ENCODE measurements around the gene STON2. TPM values are rescaled to one million over a fixed set of nuclear protein-coding genes. Genes with fewer than 3 reads are reported as not detected.
"Not testable (repeated sequence)": the region's sequence is repeated elsewhere in the genome, so short reads cannot be mapped to it uniquely, and the experiment has no call there.

The STON2 gene
- total RNA-seq, 1 donor from 2014 or later: 5.7 TPM

DNA sequence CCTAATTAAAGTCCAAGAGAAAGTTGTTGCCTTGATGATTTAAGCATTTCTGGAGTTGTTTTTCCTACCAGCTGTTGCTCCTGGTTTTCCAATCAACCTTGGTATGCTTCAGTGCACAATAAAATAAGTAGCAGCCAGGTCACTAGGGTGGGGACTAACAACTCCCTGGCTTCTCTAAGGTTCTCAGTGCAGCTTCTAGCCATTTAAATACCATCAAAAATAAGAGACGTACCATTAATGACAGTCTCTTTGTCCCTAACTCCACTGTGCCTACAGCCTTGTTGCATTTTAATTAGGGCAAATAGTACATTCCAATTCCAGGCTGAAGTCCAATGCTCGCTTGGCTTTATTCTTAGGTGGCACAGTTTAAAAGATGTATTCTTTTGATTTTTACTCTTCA is 11.8 kb downstream of the STON2 start:
- intact Hi-C loops (cut with DNase I): no loop called here
- no peak for DNase-seq (ENCODE audit: low spot score)

DNA sequence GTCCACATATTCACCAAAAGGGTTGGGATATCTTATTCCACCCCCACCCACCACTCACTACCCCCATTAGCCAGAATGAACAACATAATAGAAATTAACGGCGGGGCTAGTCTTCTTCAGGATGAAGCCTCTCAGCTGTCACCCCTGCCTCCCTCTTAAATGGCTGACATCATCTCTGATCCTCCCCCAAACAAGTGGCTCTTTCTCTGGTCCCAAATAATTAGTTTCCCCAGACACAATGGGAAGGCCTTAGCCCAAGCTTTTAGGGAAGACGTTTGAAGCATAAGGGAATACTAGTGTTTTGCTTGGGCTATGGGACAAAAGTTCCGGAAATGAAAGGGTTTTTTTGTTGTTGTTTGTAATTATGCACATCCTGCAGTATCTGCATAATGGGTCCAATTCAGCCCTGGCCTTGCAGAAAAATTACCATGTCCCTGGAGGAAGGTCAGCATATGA is 13.8 kb downstream of the STON2 start:
- intact Hi-C loops (cut with DNase I): no loop called here

DNA sequence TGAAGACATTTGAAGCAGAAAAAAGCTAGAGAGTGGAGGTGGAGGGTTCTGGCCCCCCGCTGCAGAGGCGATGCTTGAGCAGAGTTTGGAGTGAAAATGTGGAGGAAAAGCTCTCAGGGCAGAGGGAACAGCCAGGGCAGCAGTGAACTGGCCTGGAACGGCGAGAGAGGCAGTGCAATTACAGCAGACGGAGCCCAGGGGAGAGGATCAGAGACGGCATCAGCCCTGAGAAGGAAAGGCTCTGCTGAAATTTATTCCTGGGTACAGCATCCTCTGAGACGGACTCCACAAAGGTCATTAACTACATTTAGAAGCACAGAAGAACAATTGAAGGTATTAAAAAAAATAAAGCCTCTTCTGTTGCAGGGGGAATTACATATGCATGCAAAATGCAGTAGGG is 14.2 kb downstream of the STON2 start:
- DNase-seq (ENCODE audit: low spot score): no peak
- intact Hi-C loops (cut with DNase I): no loop called here

More for the DNA sequence above, 13.8 kb downstream of the STON2 start:
- no peak for DNase-seq (ENCODE audit: low spot score)

- DNase-seq (ENCODE audit: low spot score): no peak
- intact Hi-C loops (cut with DNase I): no loop called here
Observed at GRCh38 chr14:81385419-81385818, 14.7 kb downstream of the STON2 start.

DNA sequence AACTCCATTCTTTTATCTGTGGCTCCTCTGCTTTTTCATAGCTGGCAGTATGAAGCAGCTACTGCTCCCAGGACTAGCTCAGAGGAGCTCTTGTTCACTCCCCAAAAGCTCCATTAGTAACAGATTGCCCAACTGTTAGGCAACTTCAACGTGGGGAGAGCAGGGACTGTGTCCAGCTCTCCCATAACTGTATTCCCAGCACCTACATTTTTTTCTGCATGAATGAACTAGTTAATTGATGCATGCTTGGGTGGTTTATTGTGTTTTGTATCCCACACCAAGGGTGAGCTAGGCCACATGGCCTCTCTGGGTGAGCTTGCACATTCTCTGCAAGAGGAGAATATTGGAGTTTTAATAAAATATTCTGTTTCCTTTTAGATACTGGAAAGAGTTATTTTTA is 15.2 kb downstream of the STON2 start:
- intact Hi-C loops (cut with DNase I): no loop called here
- no peak for DNase-seq (ENCODE audit: low spot score)

- intact Hi-C loops (cut with DNase I): no loop called here
- no peak for DNase-seq (ENCODE audit: low spot score)
Observed at GRCh38 chr14:81382517-81383225, 17.5 kb downstream of the STON2 start.

DNA sequence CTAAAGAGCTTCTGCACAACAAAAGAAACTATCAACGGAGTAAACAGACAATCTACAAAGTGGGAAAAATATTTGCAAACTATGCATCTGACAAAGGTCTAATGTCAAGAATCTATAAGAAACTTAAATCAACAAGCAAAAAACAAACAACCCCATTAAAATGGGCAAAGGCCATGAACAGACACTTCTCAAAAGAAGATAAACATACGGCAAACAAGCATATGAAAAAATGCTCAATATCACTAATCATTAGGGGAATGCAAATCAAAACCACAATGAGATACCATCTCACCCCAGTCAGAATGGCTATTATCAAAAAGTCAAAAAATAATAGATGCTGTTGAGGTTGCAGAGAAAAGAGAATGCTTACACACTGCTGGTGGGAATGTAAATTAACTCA is 20.1 kb downstream of the STON2 start:
- DNase-seq (ENCODE audit: low spot score); intact Hi-C loops (cut with DNase I): not testable (repeated sequence)

GRCh38 chr14:81371802-81372201 is 28.3 kb downstream of the STON2 start:
- DNase-seq (ENCODE audit: low spot score): no peak
- intact Hi-C loops (cut with DNase I): no loop called here

DNA sequence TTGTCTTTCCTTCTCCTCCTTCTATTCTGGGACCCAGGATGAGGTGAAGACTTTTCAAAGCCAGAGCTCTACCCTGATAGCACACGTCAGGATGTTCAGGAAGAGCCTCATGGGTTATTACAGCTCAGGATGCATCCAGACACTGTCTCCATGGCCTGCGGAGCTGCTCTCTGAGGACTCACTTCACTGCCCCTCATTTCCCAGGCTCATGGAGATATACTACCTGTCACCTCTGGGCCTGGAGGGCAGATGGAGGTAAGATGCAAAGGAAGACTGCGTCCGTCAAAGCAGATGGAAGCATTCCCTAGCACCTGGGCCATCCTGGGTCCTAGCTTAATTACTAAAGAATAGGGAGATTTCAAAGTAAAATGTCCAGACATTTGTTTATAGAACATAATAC is 32.6 kb downstream of the STON2 start:
- intact Hi-C loops (cut with DNase I): no loop called here

GRCh38 chr14:81366884-81367283 is 33.2 kb downstream of the STON2 start:
- intact Hi-C loops (cut with DNase I): no loop called here
- no peak for DNase-seq (ENCODE audit: low spot score)

More for the DNA sequence above, 32.6 kb downstream of the STON2 start:
- no peak for DNase-seq (ENCODE audit: low spot score)

- no peak for DNase-seq (ENCODE audit: low spot score)
Observed at GRCh38 chr14:81366214-81366613, 33.9 kb downstream of the STON2 start.

DNA sequence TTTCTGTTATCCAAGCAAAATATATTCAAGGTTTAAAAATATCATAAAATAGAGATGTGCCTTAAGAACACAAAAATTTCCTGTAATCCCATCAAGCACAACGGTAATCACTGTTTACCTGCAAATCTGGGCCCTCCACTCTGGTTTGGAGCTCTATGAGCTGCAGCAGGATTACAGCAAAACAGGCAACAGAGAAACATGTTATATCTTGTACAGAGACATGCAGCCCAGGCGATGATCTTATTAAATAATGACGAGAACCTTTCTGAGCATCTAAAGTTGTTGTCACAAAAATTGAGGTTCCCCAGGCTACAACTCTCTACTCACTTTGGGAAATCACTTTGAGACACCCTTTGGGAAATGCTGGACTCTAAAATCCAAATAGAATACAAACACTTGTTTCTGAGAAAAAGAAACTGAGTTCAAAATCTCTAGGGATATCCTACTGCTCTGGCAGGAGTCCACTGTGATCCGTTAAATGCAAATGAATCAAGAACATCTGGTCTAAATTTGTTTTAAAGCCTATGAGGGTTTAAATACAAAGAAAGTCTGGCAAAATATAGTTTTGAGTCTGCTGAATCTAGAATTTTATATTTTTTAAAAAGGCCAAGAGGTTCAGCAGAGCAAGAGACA is 36.3 kb downstream of the STON2 start:
- no peak for DNase-seq (ENCODE audit: low spot score)
- intact Hi-C loops (cut with DNase I): no loop called here

More at GRCh38 chr14:81366214-81366613, 33.9 kb downstream of the STON2 start:
- intact Hi-C loops (cut with DNase I): no loop called here

GRCh38 chr14:81353691-81354323 is 46.3 kb downstream of the STON2 start:
- DNase-seq (ENCODE audit: low spot score): no peak
- intact Hi-C loops (cut with DNase I): no loop called here

DNA sequence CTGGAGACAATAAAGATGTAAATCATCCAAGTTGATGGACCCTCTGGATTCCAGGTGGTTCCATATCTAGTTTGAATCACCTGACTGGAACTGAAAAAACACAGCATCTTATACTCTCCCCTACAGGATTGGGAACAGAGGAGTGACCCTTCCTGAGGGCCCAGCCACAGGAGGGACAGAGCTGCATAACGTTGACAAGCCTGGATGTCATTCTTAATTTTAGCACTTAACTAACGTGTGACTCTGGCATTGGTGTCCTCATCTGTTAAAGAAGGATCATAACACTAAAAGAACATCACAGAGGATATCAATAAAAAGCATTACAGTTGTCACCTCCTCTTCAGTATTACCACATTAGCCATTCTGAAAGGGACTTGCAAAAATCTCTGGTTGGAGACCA is 47.7 kb downstream of the STON2 start:
- no peak for DNase-seq (ENCODE audit: low spot score)

DNA sequence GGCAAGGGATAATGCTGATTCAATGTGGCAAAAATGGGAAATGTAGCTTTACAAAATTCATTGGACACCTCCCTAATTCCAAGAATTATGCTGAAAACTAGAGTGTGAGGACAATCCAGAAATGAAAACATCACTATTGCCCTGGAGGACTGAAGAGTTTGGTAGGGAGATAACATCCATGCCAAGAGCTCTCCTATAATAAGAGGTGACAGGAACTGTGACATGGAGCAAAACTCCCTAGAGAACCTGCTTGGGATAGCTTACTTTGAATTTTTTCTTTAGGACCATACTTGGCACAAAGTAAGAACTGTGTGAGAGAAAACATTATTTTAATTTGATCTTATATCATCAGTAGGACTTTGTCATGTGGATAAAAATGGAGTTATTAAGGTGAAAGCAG is 48.9 kb downstream of the STON2 start:
- intact Hi-C loops (cut with DNase I): no loop called here
- DNase-seq (ENCODE audit: low spot score): no peak

More for the DNA sequence above, 47.7 kb downstream of the STON2 start:
- intact Hi-C loops (cut with DNase I): no loop called here

DNA sequence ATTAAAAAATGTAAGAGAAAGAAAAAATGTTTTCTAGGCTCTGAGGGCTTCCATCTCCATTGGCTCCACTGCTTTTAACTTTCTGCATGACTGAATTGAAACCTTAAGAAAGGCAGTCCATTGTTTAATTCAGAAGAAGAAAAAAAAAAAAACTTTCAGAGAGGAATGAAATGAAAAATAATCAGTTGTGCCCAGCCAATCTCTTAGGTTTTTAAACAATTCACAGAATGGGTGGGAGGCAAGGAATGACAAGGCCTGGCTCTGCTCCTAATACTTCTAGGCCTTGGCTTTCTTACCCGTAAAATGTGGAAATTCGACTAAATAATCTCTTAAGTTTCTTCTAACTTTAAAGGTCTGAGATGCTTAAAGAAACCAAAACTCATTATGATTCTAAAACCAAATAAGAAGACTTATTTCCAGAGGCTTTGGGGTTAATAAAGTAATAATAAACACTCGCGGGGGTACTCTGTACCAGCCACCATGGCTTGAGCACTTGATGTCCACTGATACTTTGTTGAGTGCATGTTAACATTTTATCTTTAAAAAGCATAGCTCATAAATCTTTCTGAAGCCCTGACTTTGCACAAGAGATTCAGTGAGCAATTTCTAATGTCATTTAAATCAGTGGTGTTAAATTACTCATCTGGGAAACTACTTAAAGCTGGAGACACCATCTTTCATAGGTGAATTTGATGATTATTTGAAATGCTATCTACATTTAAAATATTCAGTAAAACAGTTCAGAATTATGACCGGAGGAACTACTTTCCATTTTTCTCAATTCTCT is 49.6 kb downstream of the STON2 start:
- intact Hi-C loops (cut with DNase I): no loop called here
- no peak for DNase-seq (ENCODE audit: low spot score)

DNA sequence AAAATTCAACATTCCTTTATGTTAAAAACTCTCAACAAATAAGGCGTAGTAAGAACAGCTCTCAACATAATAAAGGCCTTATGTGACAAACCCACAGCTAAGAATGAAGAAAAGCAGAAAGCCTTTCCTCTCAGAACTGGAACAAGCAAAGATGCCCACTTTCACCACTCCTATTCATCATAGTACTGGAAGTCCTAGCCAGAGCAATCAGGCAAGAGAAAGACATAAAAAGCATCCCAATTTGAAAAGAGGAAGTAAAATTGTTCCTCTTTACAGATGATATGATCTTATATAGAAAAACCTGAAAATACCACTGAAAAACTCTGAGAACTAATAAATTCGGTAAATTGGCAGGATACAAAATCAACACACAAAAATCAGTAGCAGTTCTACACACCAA is 52.1 kb downstream of the STON2 start:
- no peak for DNase-seq (ENCODE audit: low spot score)
- intact Hi-C loops (cut with DNase I): no loop called here

- intact Hi-C loops (cut with DNase I): no loop called here
- DNase-seq (ENCODE audit: low spot score): no peak
Observed at GRCh38 chr14:81345781-81346180, 54.3 kb downstream of the STON2 start.

DNA sequence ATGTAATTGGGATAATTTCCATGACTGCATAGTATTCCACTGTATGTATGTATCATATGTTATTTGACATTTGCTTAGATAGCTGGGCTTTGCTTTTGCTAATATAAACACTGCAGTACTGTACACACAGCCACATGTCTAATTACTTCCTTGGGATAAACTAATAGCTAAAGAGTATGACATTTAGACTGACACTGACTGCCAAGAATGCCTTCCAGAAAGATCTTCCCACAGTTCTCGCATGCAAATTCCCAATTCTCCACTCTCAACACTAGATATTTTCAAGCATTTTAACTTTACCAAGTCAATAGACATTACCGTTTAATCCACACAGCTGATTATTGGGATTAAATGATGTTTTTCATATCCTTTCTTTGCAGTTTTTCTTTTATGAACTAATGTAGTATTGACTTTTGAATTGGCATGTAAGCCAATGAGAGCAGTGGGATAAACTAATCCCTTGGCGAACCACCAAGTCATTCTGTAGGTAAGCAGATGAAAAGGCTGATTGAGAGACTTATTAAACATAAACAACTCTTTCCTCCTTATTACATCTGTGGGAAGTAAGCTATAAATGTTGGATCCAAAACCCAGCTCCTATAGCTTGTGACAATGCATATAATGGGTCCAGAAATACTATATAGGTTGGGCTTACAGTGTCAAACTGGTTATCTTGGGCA is 55.5 kb downstream of the STON2 start:
- intact Hi-C loops (cut with DNase I): no loop called here

GRCh38 chr14:81343701-81344100 is 56.4 kb downstream of the STON2 start:
- DNase-seq (ENCODE audit: low spot score): no peak
- intact Hi-C loops (cut with DNase I): no loop called here

More for the DNA sequence above, 55.5 kb downstream of the STON2 start:
- no peak for DNase-seq (ENCODE audit: low spot score)
